ENCODE data around the gene PPP1R7. TPM values are rescaled to one million over a fixed set of nuclear protein-coding genes. Genes with fewer than 3 reads are reported as not detected.
"Not testable (repeated sequence)": the region's sequence is repeated elsewhere in the genome, so short reads cannot be mapped to it uniquely, and the experiment has no call there.

Gene PPP1R7
- total RNA-seq, 1 donor = 27.2 TPM

DNA sequence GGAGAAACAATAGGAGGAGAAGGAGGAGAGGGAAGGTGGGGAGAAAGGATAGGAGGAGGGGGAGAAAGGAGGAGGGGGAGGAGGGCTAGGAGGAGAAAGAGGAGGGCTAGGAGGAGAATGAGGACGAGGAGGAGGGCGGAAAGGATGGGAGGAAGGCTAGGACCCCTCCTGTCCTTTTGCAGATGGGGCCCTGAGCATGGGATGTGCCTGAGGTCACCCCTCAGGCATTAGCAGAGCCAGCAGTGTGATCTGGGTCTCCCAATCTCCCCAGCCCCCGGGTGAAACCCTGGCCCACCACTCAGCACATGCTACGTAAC lies 37.6 kb downstream of the PPP1R7 start:
- Histone ChIP-seq H3K9me3 (ENCODE audit: low read depth, low read length) (no peaks in the 10 kb centered on the region), H3K27me3 (ENCODE audit: insufficient read depth, low read length) (no peaks in the 10 kb centered on the region), H3K4me1 (ENCODE audit: insufficient read depth, low read length) (no peaks in the 10 kb centered on the region), H3K4me3 (ENCODE audit: low read length) (no peak overlapping the region)

DNA sequence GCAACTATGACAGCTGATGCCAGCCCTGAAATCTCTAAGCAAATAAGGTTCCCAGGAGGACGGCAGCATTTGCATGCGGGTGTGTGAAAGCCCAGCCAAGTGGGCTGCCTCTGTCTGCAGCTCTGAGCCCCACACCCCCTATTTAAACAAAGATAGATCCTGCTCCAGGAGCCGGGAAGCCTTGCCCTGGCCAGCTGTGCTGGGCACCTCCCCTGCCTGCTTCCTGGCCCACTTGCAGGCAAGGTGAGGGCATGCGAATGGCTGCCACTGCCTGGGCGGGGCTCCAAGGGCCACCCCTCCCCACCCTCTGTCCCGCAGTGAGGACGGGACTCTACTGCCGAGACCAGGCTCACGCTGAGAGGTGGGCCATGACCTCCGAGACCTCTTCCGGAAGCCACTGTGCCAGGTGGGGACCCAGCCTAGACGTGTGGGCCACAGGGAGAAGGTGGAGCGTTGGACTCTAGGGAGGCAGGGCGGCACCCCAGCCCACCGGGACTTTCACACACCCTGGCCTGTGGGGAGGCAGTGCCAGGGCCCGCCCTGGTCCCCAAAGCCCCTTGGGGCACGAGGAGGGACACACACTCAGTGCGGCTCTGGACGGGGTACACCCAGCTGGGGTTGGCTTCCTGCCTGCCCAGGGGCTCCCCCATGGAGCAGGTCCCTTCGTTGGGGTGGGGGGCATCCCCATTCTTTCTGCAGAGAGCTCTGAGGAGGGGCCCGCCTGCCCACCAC lies 38.3 kb downstream of the PPP1R7 start, which contains the start of gene ANO7:
Gene ANO7, plus strand, starts transcription at position 317 of the 732 bp plus-strand sequence. CDS start 1,387 bp downstream, outside the sequence.
- H3K4me3 ChIP-seq (ENCODE audit: low read length) = no peak within 1 kb of the TSS
- H3K27me3 ChIP-seq (ENCODE audit: insufficient read depth, low read length) = no peaks in the 10 kb centered on the region
- no peaks in the 10 kb centered on the region for H3K9me3 ChIP-seq (ENCODE audit: low read depth, low read length)
- H3K4me1 ChIP-seq (ENCODE audit: insufficient read depth, low read length) = no peaks in the 10 kb centered on the region

DNA sequence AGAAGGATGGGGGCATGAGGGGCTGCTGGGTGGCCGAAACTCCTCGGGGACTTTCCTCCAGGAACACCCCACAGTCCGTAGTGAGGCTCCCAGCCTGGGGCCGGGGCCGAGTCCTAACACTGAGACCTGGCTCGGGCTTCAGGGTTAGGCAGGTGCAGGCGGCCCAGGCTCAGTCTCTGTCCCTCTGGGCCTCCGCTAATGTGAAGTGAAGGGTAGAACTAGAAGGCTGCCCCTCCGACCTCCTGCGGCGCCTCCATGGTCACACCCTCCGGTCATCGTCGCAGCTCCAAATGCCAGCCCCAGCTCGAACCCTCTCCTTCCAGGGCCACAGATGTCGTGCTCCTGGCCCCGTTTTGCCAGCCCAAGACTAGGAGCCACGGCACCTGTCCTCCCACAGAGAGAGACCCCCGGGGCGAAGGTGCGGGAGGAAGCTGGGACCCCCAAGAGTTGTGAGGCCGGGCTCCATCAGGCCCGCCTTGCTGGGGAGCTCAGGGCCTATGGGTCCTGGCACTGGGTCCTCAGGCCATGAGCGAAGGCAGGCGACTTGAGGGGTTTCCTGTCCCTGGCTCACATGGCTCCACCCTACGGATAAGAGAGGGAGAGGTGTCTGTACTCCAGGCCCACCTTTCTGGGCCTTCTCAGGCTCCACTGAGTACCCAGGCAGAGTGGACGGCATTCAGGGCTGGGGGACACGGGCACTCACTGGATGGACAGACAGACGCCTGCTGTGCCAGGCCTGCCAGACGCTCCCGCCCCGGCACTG lies 39.0 kb downstream of the PPP1R7 start:
- Histone ChIP-seq H3K9me3 (ENCODE audit: low read depth, low read length) (no peaks in the 10 kb centered on the region), H3K4me3 (ENCODE audit: low read length) (no peak overlapping the region), H3K27me3 (ENCODE audit: insufficient read depth, low read length) (no peaks in the 10 kb centered on the region), H3K4me1 (ENCODE audit: insufficient read depth, low read length) (no peaks in the 10 kb centered on the region)

DNA sequence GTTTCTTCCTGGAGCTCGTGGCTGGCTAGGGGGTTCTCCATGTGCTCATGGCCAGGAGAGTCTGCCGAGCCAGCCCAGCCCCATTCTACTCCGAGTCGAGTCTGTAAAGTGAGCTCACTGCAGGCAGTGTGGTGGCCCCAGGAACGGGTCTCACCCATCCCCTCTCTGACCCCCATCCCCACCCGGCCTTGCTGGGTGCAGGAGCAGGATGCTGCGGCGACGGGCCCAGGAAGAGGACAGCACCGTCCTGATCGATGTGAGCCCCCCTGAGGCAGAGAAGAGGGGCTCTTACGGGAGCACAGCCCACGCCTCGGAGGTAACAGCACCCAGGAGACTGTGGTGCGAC lies 39.6 kb downstream of the PPP1R7 start:
- Histone ChIP-seq H3K9me3 (ENCODE audit: low read depth, low read length) (no peaks in the 10 kb centered on the region), H3K4me3 (ENCODE audit: low read length) (no peak overlapping the region), H3K4me1 (ENCODE audit: insufficient read depth, low read length) (no peaks in the 10 kb centered on the region), H3K27me3 (ENCODE audit: insufficient read depth, low read length) (no peaks in the 10 kb centered on the region)

DNA sequence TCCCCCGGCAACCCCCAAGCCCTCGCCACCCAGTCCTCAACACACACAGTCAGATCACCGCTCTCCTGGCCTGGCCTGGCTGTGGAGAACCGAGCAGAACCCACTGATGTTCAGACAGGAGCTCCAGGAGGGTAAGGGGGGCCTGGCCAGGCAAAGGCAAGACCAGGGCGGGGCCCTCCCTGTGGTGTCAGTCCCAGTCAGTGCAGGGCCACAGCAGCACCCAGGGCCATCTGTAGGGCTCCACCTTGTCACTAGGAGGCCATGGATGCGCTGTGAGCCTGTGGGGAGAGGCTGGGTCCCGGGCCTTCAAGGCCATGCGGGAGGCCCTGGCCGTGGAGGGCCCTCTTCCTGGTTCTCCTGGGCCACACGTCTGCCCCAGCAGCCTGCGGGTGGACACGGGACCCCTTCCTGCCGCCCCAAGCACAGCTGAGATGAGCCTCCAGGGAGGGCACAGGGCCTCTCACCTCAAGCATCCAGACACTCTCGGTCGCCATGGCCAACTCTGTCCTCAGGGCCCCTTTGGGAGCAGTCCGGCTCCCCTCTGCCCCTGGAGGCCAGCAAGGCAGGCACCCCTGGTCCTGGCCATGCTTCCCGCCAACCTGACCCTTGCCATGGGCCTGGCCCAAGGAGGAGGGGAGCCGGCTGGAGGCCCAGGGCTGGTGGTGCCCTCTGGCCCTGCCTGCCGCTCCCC lies 40.2 kb downstream of the PPP1R7 start:
- Histone ChIP-seq H3K27me3 (ENCODE audit: insufficient read depth, low read length) (no peaks in the 10 kb centered on the region), H3K4me3 (ENCODE audit: low read length) (no peak overlapping the region), H3K4me1 (ENCODE audit: insufficient read depth, low read length) (no peaks in the 10 kb centered on the region), H3K9me3 (ENCODE audit: low read depth, low read length) (no peaks in the 10 kb centered on the region)

DNA sequence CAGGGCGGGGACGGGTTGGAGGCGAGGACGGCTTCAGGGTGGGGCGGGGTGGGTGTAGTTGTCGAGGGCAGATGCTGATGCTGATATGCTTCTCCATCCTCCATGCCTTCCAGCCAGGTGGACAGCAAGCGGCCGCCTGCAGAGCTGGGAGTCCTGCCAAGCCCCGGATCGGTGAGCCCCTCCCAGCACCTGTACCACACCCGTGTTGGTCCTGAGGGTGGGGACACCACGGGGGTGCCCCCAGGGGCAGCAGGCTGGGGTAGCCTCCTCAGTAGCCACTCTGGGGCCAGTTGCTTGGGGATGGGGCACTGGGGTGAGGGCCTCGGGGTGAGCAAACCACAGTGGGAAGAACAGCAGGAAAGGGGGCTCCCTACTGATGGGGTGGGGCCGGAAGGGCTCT lies 40.8 kb downstream of the PPP1R7 start:
- no peaks in the 10 kb centered on the region for H3K27me3 ChIP-seq (ENCODE audit: insufficient read depth, low read length)
- no peaks in the 10 kb centered on the region for H3K9me3 ChIP-seq (ENCODE audit: low read depth, low read length)
- no peaks in the 10 kb centered on the region for H3K4me1 ChIP-seq (ENCODE audit: insufficient read depth, low read length)
- no peak overlapping the region for H3K4me3 ChIP-seq (ENCODE audit: low read length)

DNA sequence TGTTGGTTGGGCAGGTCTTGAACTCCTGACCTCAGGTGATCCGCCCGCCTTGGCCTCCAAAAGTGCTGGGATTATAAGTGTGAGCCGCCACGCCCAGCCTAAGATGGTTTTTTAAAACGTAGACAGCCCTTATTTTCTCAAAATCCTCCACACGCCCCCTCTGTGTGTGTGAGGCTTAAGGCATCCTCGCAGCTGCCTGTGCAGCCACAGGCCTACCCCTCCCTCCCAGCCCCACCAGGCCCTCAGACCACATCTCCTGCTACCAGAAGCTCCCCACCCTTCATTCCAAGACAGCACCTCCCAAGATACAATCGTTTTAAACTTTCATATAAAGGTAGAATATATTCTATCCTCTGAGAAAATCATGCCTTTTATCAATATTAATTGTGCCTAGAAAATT lies 43.0 kb downstream of the PPP1R7 start:
- H3K4me3 ChIP-seq (ENCODE audit: low read length) = no peak overlapping the region
- no peaks in the 10 kb centered on the region for H3K27me3 ChIP-seq (ENCODE audit: insufficient read depth, low read length)
- H3K4me1 ChIP-seq (ENCODE audit: insufficient read depth, low read length) = no peaks in the 10 kb centered on the region
- H3K9me3 ChIP-seq (ENCODE audit: low read depth, low read length) = no peaks in the 10 kb centered on the region

DNA sequence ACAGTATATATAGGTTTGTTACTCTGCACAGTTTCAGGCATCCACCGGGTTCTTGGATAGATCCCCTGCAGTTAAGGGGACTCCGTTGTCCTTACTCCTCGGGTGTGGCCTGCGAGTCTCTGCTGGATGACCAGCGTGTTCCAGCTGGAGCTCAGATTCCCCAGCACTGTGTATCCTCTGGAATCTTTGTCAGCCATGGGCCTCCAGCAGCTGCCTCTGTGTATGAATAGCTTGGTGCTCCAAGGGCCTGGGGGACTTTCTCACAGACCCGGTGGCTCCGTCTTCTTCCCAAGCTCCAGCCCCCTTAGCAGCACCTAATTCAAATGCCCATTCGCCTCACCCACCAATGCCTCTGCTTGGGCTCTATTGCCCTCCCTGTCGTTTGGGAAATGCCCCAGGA lies 44.5 kb downstream of the PPP1R7 start:
- Histone ChIP-seq H3K9me3 (ENCODE audit: low read depth, low read length) (no peaks in the 10 kb centered on the region), H3K27me3 (ENCODE audit: insufficient read depth, low read length) (no peaks in the 10 kb centered on the region), H3K4me1 (ENCODE audit: insufficient read depth, low read length) (no peaks in the 10 kb centered on the region), H3K4me3 (ENCODE audit: low read length) (no peak overlapping the region)

DNA sequence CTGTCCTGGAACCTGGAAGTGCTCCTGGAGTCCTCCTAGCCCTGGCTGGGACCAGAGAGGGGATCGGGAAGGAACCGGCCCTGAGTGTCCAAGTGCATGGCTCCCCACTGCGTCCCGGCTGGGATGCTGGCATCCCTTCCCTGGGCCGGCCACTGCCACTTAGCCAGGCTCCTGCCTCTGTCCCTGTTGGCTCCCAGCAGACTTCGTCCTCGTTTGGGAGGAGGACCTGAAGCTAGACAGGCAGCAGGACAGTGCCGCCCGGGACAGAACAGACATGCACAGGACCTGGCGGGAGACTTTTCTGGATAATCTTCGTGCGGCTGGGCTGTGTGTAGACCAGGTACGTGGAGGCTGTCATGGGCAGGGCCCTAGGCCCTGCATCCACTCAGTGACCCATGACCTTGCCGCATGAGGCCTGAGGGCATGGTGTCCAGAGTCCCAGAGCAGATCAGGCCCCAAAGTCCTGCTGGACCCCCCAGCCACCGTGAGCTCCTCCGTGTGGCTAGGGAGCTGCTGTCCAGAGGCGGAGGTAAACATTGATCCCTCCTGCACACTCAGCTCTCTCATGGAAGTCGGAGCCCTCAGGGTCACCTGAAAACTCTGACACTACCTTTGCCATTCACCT lies 45.4 kb downstream of the PPP1R7 start:
- Histone ChIP-seq H3K4me1 (ENCODE audit: insufficient read depth, low read length) (no peaks in the 10 kb centered on the region), H3K9me3 (ENCODE audit: low read depth, low read length) (no peaks in the 10 kb centered on the region), H3K27me3 (ENCODE audit: insufficient read depth, low read length) (no peaks in the 10 kb centered on the region), H3K4me3 (ENCODE audit: low read length) (no peak overlapping the region)

DNA sequence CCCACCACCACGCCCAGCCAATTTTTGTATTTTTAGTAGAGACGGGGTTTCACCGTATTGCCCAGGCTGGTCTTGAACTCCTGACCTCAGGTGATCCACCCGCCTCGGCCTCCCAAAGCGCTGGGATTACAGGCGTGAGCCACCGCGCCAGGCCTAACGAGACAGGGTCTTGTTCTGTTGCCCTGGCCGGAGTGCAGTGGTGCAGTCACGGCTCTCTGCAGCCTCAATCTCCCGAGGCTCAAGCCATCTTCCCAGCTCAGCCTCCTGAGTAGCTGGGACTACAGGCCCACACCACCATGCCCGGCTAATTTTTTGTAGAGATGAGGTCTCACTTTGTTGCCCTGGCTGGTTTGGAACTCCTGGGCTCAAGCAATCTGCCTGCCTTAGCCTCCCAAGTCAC lies 47.0 kb downstream of the PPP1R7 start:
- not testable (repeated sequence) for H3K27me3 ChIP-seq (ENCODE audit: insufficient read depth, low read length); H3K9me3 ChIP-seq (ENCODE audit: low read depth, low read length); H3K4me3 ChIP-seq (ENCODE audit: low read length); H3K4me1 ChIP-seq (ENCODE audit: insufficient read depth, low read length)

DNA sequence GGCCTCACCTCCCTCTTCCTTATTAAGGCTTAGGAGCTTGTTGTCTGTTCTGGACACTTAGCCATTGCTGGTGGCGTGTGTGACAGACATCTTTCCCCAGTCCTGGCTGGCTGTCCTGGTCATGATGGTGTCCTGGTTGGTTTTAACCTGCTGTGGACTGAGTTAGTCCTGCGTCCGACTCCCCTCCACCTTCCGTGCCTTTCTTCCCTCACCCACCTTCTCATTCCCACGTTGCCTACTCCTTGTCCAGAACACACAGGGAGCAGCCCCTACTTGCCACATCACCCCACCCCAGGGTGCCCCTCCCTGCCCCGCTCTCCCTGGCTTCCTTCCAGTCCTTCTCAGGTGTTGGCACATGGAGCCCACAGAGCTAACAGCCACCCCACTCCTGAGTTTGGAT lies 47.7 kb downstream of the PPP1R7 start:
- no peaks in the 10 kb centered on the region for H3K27me3 ChIP-seq (ENCODE audit: insufficient read depth, low read length)
- H3K4me1 ChIP-seq (ENCODE audit: insufficient read depth, low read length) = no peaks in the 10 kb centered on the region
- no peak overlapping the region for H3K4me3 ChIP-seq (ENCODE audit: low read length)
- no peaks in the 10 kb centered on the region for H3K9me3 ChIP-seq (ENCODE audit: low read depth, low read length)

DNA sequence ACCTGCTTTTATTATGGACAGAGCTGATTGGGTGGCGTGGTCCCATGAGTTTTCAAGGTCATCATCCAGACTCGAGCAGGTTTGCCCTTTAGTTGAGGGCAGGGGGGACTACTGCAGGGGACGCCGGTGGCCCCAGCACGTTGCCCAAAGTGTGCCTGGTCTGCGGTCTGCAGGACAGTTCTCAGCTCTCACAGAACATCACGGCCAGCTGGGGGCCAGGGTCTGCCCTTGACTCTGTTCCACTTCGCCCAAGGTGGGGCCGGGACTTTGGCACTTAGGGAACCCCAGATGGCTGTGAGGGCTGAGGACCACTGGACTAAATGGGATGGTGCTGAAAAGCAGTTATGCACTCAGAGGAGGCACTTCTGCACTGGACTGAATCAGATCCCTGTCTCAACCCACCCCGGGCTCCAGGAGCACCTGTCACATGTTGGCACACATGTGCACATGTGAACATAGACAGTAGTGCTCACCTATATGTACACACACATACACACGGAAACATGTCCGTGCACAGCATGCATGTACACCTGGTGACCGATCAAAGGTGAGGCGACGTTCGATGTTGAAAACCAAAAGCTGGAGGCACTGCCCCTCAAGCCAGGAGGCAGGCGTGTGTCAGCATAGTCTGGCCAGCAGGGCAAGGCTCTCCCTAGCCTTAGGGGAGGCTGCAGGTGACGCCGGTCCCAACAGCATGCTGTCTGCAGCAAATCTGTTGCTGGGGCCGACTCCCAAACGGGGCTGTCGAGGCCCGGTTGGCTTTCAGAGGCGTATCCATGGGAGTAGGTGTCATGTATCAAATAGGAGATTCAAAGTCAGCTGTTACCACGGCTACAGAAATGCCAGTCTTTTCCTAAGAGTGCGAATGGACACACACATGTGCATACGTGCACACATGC lies 48.4 kb downstream of the PPP1R7 start:
- H3K4me1 ChIP-seq (ENCODE audit: insufficient read depth, low read length) = no peaks in the 10 kb centered on the region
- no peak overlapping the region for H3K4me3 ChIP-seq (ENCODE audit: low read length)
- no peaks in the 10 kb centered on the region for H3K27me3 ChIP-seq (ENCODE audit: insufficient read depth, low read length)
- H3K9me3 ChIP-seq (ENCODE audit: low read depth, low read length) = no peaks in the 10 kb centered on the region

DNA sequence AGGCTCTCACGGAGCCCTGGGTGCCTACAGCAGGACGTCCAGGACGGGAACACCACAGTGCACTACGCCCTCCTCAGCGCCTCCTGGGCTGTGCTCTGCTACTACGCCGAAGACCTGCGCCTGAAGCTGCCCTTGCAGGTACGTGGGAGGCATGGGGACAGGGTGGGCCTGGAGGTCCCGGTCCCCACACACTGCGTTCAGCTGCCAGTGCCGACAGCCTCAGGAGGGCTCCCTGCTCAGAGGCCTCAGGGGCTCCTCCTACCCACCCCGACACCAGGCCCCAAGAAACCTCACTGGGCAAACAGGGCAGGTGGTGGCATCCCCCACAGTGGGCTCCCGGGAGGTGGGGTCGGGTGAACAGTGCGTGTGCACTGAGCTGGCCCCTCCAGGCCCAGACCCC lies 49.0 kb downstream of the PPP1R7 start:
- H3K4me1 ChIP-seq (ENCODE audit: insufficient read depth, low read length) = no peaks in the 10 kb centered on the region
- H3K4me3 ChIP-seq (ENCODE audit: low read length) = no peak overlapping the region
- H3K27me3 ChIP-seq (ENCODE audit: insufficient read depth, low read length) = no peaks in the 10 kb centered on the region
- H3K9me3 ChIP-seq (ENCODE audit: low read depth, low read length) = no peaks in the 10 kb centered on the region

DNA sequence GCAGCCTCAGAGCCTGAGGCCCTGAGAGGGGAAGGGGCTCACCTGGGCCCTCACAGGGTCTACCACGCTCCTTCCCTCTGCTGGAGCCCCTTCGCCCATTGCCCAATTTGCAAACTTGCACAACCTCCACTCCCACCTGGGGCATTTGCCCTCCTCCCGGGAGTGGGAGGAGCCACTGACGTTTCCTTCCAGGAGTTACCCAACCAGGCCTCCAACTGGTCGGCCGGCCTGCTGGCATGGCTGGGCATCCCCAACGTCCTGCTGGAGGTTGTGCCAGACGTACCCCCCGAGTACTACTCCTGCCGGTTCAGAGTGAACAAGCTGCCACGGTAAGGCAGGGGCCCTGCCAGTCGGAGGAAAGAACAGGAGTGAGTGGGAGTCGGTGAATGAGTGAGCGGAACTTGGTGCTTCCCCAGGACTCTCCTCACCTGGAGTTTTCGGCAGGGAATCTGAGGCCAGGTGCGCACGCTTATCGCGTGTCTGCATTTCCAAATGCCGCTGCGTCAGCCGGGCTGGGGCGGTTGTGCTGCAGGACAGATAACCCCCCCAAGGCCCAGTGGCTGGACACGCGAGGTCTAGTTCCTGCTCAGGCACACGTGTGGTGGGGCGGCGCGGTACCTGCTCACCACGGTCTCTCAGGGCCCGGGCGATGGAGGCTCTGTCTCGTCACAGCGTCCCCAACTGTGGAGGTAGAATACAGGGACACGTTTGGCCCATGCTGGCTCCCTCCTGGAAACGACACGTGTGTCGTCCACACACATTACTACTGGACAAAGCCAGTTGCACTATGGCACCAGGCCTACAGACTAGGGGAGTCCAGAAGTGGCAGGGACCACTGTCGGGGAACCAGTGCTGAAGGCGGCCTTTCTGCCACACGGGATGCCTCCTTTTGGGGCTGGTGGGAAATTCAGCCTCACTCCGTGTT lies 49.9 kb downstream of the PPP1R7 start:
- Histone ChIP-seq H3K4me1 (ENCODE audit: insufficient read depth, low read length) (no peaks in the 10 kb centered on the region), H3K9me3 (ENCODE audit: low read depth, low read length) (no peaks in the 10 kb centered on the region), H3K4me3 (ENCODE audit: low read length) (no peak overlapping the region), H3K27me3 (ENCODE audit: insufficient read depth, low read length) (no peaks in the 10 kb centered on the region)
